Ishikawa (cell line): ENCODE results near the gene SLAMF1.

Experiments used
- CEBPB ChIP-seq: IDR thresholded peaks from 2 replicates; pipeline ENCODE4 v1.6.1; 2012
- CREB1 ChIP-seq: IDR thresholded peaks from 2 replicates; pipeline ENCODE4 v1.6.1; 2012; ENCODE audit warnings: low read depth
- EGR1 ChIP-seq: IDR thresholded peaks from 2 replicates; pipeline ENCODE4 v1.6.1; 2012
- EP300 ChIP-seq: IDR thresholded peaks from 2 replicates; pipeline ENCODE4 v1.6.1; 2012; ENCODE audit warnings: borderline replicate concordance
- FOXM1 ChIP-seq: IDR thresholded peaks from 2 replicates; pipeline ENCODE4 v1.6.1; 2012; ENCODE audit warnings: low read depth, borderline replicate concordance
- MAX ChIP-seq: IDR thresholded peaks from 2 replicates; pipeline ENCODE4 v1.6.1; 2012
- NFIC ChIP-seq: IDR thresholded peaks from 2 replicates; pipeline ENCODE4 v1.6.1; 2012
- RAD21 ChIP-seq: IDR thresholded peaks from 2 replicates; pipeline ENCODE4 v1.6.1; 2012; ENCODE audit warnings: low read depth
- REST ChIP-seq: IDR thresholded peaks from 2 replicates; pipeline ENCODE4 v1.6.1; 2012; ENCODE audit warnings: low read depth, mild to moderate bottlenecking
- TAF1 ChIP-seq: IDR thresholded peaks from 2 replicates; pipeline ENCODE4 v1.6.1; 2012; ENCODE audit warnings: low read depth, mild to moderate bottlenecking
- TCF12 ChIP-seq: IDR thresholded peaks from 2 replicates; pipeline ENCODE4 v1.6.1; 2012; ENCODE audit warnings: low read depth
- TEAD4 ChIP-seq: IDR thresholded peaks from 2 replicates; pipeline ENCODE4 v1.6.1; 2012
- YY1 ChIP-seq: IDR thresholded peaks from 2 replicates; pipeline ENCODE4 v1.6.1; 2012; ENCODE audit warnings: low read depth
- ZBTB7A ChIP-seq: IDR thresholded peaks from 2 replicates; pipeline ENCODE4 v1.6.1; 2012; ENCODE audit warnings: low read depth
- TF ChIP-seq, protein P1 (sequence below): IDR thresholded peaks from 2 replicates; pipeline ENCODE4 v1.6.1; 2012

Gene SLAMF1

DNA sequence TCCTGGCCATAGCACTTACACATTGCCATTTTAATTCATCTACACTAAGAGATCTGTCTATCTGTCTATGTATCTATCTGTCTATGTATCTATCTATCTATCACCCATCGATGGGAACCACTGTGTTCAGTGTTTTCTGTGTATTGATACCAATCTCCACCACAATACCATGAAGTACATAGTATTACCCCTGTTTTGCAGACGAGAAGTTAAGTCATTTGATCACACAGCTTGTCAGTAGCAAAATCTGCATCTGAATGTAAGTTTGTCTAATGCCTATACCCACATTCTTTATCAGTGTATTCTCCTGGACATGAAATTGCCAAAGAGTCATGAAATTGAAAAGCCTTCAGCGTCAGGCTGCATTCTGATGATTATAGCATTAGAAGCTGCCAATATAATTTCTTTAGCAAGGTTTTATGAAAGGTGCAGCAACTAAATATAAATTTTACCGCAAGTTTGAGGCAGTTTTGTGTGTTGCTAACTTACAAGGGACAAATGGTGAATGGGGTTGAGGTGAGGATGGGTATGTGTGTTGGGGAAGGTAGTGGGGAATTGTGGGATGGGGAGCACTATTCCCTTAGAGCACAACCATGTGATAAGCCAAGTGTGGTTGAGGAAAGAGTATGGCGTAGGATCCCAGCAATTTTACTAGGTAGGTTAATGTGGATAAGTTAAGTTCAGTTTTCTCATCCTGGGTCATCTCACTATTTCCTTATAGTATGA, 24.2 kb downstream of the SLAMF1 start:
- TF ChIP-seq EP300, result no peak
- no peak for TF ChIP-seq TEAD4
- no peak for TF ChIP-seq EGR1
- TF ChIP-seq TCF12, result no peak
- TF ChIP-seq FOXM1, result no peak
- no peak for TF ChIP-seq NFIC
- no peak for TF ChIP-seq CEBPB
- no peak for TF ChIP-seq CREB1

DNA sequence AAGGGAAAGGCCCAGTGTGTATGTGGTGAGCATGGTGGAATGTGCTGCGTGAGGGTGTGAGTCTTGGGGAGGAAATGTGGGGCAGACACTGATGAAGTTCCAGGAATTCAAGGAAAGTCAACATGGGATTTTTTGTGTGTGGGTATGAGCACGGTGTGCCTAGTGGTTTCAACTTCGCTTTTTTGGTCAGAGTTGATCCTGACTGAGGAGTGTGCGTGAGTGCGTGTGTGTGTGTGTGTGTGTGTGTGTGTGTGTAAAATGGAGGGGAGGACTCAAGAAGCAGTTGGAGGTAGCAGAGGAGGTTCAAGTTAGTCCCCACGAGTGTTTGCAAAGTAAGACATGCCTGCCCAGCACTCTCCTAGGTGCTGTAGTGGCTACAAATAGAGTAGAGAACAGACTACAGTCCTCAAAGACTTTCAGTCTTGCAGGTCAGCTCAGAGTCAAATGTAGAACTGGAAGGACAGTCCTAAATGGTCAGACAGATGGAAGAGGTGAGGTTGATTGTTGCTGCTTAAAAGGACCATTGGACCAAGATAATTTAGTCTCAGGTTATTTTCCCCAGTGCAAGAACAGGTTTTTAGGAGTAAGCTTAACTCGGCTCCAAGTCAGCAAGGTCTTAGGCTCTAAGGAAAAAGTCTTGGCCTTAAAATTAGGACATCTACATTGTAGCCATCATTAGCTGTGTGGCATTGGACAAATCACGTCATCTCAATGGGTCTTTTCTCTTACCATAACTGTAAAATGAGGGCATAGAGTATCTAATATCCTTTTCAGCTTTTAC, 25.0 kb downstream of the SLAMF1 start:
- TF ChIP-seq FOXM1, result no peak
- TF ChIP-seq CREB1, result no peak
- no peak for TF ChIP-seq ZBTB7A
- TF ChIP-seq TCF12, result no peak
- no peak for TF ChIP-seq YY1
- TF ChIP-seq REST, result no peak
- TF ChIP-seq EP300, result no peak
- TF ChIP-seq MAX, result no peak
- TF ChIP-seq EGR1, result no peak
- no peak for TF ChIP-seq TEAD4
- TF ChIP-seq RAD21, result no peak
- TF ChIP-seq, protein P1, sequence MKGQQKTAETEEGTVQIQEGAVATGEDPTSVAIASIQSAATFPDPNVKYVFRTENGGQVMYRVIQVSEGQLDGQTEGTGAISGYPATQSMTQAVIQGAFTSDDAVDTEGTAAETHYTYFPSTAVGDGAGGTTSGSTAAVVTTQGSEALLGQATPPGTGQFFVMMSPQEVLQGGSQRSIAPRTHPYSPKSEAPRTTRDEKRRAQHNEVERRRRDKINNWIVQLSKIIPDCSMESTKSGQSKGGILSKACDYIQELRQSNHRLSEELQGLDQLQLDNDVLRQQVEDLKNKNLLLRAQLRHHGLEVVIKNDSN, result no peak
- no peak for TF ChIP-seq CEBPB
- TF ChIP-seq TAF1, result no peak
- TF ChIP-seq NFIC, result no peak

GRCh38 chr1:160620942-160621632, 25.8 kb downstream of the SLAMF1 start:
- TF ChIP-seq TAF1, result no peak
- TF ChIP-seq TCF12, result no peak
- no peak for TF ChIP-seq NFIC
- TF ChIP-seq YY1, result no peak
- TF ChIP-seq FOXM1, result no peak
- no peak for TF ChIP-seq MAX
- TF ChIP-seq CEBPB, result no peak
- no peak for TF ChIP-seq EP300
- no peak for TF ChIP-seq REST
- TF ChIP-seq EGR1, result no peak
- no peak for TF ChIP-seq ZBTB7A
- no peak for TF ChIP-seq RAD21
- TF ChIP-seq TEAD4, result no peak
- TF ChIP-seq CREB1, result no peak

GRCh38 chr1:160619742-160620277, 27.0 kb downstream of the SLAMF1 start:
- TF ChIP-seq ZBTB7A, result no peak
- no peak for TF ChIP-seq CREB1
- TF ChIP-seq TAF1, result no peak
- no peak for TF ChIP-seq TCF12
- TF ChIP-seq, protein P1, result no peak
- TF ChIP-seq MAX, result no peak
- TF ChIP-seq REST, result no peak
- no peak for TF ChIP-seq EGR1
- TF ChIP-seq RAD21, result no peak
- TF ChIP-seq CEBPB, result no peak
- no peak for TF ChIP-seq YY1
- no peak for TF ChIP-seq FOXM1
- no peak for TF ChIP-seq TEAD4
- TF ChIP-seq NFIC, result no peak
- no peak for TF ChIP-seq EP300
